Large intestine (tissue), 3 donors: Measurements from ENCODE around the gene IFI44L. TPM values are rescaled to one million over a fixed set of nuclear protein-coding genes. Genes with fewer than 3 reads are reported as not detected.
A peak's percentile ranks its signal among the peaks of the same experiment; 100 is the strongest.

Experiments
- DNase-seq, 2 donors: peaks; one replicate each; pipeline versions ENCODE4 v3.0.0 to v3.0.0-alpha.2; 2013
- H3K27ac ChIP-seq: one replicate; pipeline ENCODE4 v1.5.1; 2013; ENCODE audit warnings: low read length
- H3K27me3 ChIP-seq: 2 replicates; pipeline ENCODE4 v1.6.1; 2013; ENCODE audit warnings: low read length; ENCODE audit not compliant: control insufficient read depth, insufficient read depth
- H3K36me3 ChIP-seq: 2 replicates; pipeline ENCODE4 v1.6.1; 2013; ENCODE audit warnings: low read length; ENCODE audit not compliant: control insufficient read depth, insufficient read depth
- H3K4me1 ChIP-seq: one replicate; pipeline ENCODE4 v1.6.1; 2013; ENCODE audit warnings: low read length; ENCODE audit not compliant: control insufficient read depth, insufficient read depth
- H3K4me3 ChIP-seq: one replicate; pipeline ENCODE4 v1.5.1; 2013; ENCODE audit warnings: low read length
- H3K9me3 ChIP-seq: one replicate; pipeline ENCODE4 v1.6.1; 2013; ENCODE audit warnings: mild to moderate bottlenecking, low read depth, low read length, moderate library complexity; ENCODE audit not compliant: control insufficient read depth
- WGBS: methylation state at CpG from one replicate; pipeline ENCODE4 v1.1.5; 2013; ENCODE audit warnings: low lambda C conversion rate; ENCODE audit not compliant: insufficient coverage; 5-methylcytosine and 5-hydroxymethylcytosine counted together
- polyA plus RNA-seq: library from polyadenylated mRNA; unstranded; fragments of 120-200 nt; gene quantifications from one replicate; pipeline ENCODE4 v1.2.1, GENCODE V29; 2013

Gene IFI44L
- polyA plus RNA-seq, 1 donor = 1.8 TPM

GRCh38 chr1:78606274-78606673 lies 14.0 kb upstream of the IFI44L start:
- Histone ChIP-seq H3K27me3 (no peaks in the 10 kb centered on the region), H3K4me3 (no peak overlapping the region), H3K9me3 (no peaks in the 10 kb centered on the region), H3K36me3 (no peaks in the 10 kb centered on the region), H3K27ac (no peak overlapping the region), H3K4me1 (no peaks in the 10 kb centered on the region)
- WGBS = no CpG with 5 or more reads among the region's 2 CpGs
- DNase-seq = no peak

GRCh38 chr1:78607334-78607927 lies 12.8 kb upstream of the IFI44L start:
- no peak overlapping the region for H3K27ac ChIP-seq
- no CpG with 5 or more reads among the region's 5 CpGs for WGBS
- no peaks in the 10 kb centered on the region for H3K36me3 ChIP-seq
- no peaks in the 10 kb centered on the region for H3K9me3 ChIP-seq
- DNase-seq = no peak
- no peaks in the 10 kb centered on the region for H3K4me1 ChIP-seq
- H3K27me3 ChIP-seq = no peaks in the 10 kb centered on the region
- H3K4me3 ChIP-seq = no peak overlapping the region

GRCh38 chr1:78607944-78608343 lies 12.3 kb upstream of the IFI44L start:
- peak in 1 of 2 donors; percentile 10 for DNase-seq
- no peaks in the 10 kb centered on the region for H3K27me3 ChIP-seq
- WGBS = no CpG with 5 or more reads among the region's 4 CpGs
- H3K9me3 ChIP-seq = no peaks in the 10 kb centered on the region
- no peak overlapping the region for H3K4me3 ChIP-seq
- H3K27ac ChIP-seq = no peak overlapping the region
- no peaks in the 10 kb centered on the region for H3K4me1 ChIP-seq
- H3K36me3 ChIP-seq = no peaks in the 10 kb centered on the region

GRCh38 chr1:78617615-78618026 lies 2.6 kb upstream of the IFI44L start:
- H3K4me3 ChIP-seq = no peak overlapping the region
- H3K4me1 ChIP-seq = no peaks in the 10 kb centered on the region
- peak; percentile 67 to 69 for DNase-seq
- no peaks in the 10 kb centered on the region for H3K36me3 ChIP-seq
- H3K27me3 ChIP-seq = no peaks in the 10 kb centered on the region
- no peaks in the 10 kb centered on the region for H3K9me3 ChIP-seq
- H3K27ac ChIP-seq = no peak overlapping the region
- no CpG with 5 or more reads among the region's 7 CpGs for WGBS

GRCh38 chr1:78619032-78619431 lies 1.2 kb upstream of the IFI44L start:
- no peak for DNase-seq
- H3K36me3 ChIP-seq = no peaks in the 10 kb centered on the region
- 67% methylated on average over 1 of the region's 3 CpGs for WGBS
- no peak overlapping the region for H3K4me3 ChIP-seq
- H3K4me1 ChIP-seq = no peaks in the 10 kb centered on the region
- no peak overlapping the region for H3K27ac ChIP-seq
- H3K9me3 ChIP-seq = no peaks in the 10 kb centered on the region
- no peaks in the 10 kb centered on the region for H3K27me3 ChIP-seq

GRCh38 chr1:78619446-78619802 lies 824 bp upstream of the IFI44L start:
- no peak overlapping the region for H3K27ac ChIP-seq
- no peaks in the 10 kb centered on the region for H3K36me3 ChIP-seq
- no peaks in the 10 kb centered on the region for H3K9me3 ChIP-seq
- no peak overlapping the region for H3K4me3 ChIP-seq
- WGBS = no CpG with 5 or more reads among the region's 4 CpGs
- H3K4me1 ChIP-seq = no peaks in the 10 kb centered on the region
- no peaks in the 10 kb centered on the region for H3K27me3 ChIP-seq
- DNase-seq = no peak

GRCh38 chr1:78620666-78621065 lies 418 bp downstream of the IFI44L start:
- Histone ChIP-seq H3K9me3 (no peaks in the 10 kb centered on the region), H3K4me3 (no peak overlapping the region), H3K27ac (no peak overlapping the region), H3K4me1 (no peaks in the 10 kb centered on the region), H3K27me3 (no peaks in the 10 kb centered on the region), H3K36me3 (no peaks in the 10 kb centered on the region)
- 33% methylated on average over 1 of the region's 1 CpG for WGBS
- DNase-seq = no peak

GRCh38 chr1:78622548-78622947 lies 2.3 kb downstream of the IFI44L start:
- no peak overlapping the region for H3K4me3 ChIP-seq
- H3K36me3 ChIP-seq = no peaks in the 10 kb centered on the region
- no peaks in the 10 kb centered on the region for H3K9me3 ChIP-seq
- H3K4me1 ChIP-seq = no peaks in the 10 kb centered on the region
- WGBS = 100% methylated on average over 1 of the region's 4 CpGs
- H3K27ac ChIP-seq = no peak overlapping the region
- DNase-seq = no peak
- H3K27me3 ChIP-seq = no peaks in the 10 kb centered on the region

GRCh38 chr1:78624035-78624434 lies 3.8 kb downstream of the IFI44L start:
- Histone ChIP-seq H3K27ac (no peak overlapping the region), H3K27me3 (no peaks in the 10 kb centered on the region), H3K4me3 (no peak overlapping the region), H3K36me3 (no peaks in the 10 kb centered on the region), H3K9me3 (no peaks in the 10 kb centered on the region), H3K4me1 (no peaks in the 10 kb centered on the region)
- DNase-seq = no peak
- 90% methylated on average over 2 of the region's 7 CpGs for WGBS

GRCh38 chr1:78627321-78627720 lies 7.1 kb downstream of the IFI44L start:
- Histone ChIP-seq H3K27me3 (no peaks in the 10 kb centered on the region), H3K4me1 (no peaks in the 10 kb centered on the region), H3K27ac (no peak overlapping the region), H3K4me3 (no peak overlapping the region), H3K9me3 (no peaks in the 10 kb centered on the region), H3K36me3 (no peaks in the 10 kb centered on the region)
- 13% methylated on average over 1 of the region's 1 CpG for WGBS
- DNase-seq = no peak

GRCh38 chr1:78630600-78630999 lies 10.4 kb downstream of the IFI44L start:
- no peaks in the 10 kb centered on the region for H3K36me3 ChIP-seq
- H3K27ac ChIP-seq = no peak overlapping the region
- H3K9me3 ChIP-seq = no peaks in the 10 kb centered on the region
- DNase-seq = no peak
- no peak overlapping the region for H3K4me3 ChIP-seq
- H3K27me3 ChIP-seq = no peaks in the 10 kb centered on the region
- H3K4me1 ChIP-seq = no peaks in the 10 kb centered on the region
- no CpG with 5 or more reads among the region's 2 CpGs for WGBS
